NCI-H510A treated with DMSO at 0.1 percent for 48 hours (cell line): ENCODE measurements around the gene MSRB3.
"Not testable (repeated sequence)": the region's sequence is repeated elsewhere in the genome, so short reads cannot be mapped to it uniquely, and the experiment has no call there.

ENCODE experiments used
- DNase-seq: peaks from one replicate; lab custom pipeline; 2025; lab: John Stamatoyannopoulos, UW

Gene MSRB3

GRCh38 chr12:65278576-65279368, at the start of gene MSRB3:
TSS of gene MSRB3 (plus strand) at chr12:65278683. CDS start at chr12:65308580, 29,897 bp downstream.
- no peak for DNase-seq

- no peak for DNase-seq
Measured at GRCh38 chr12:65229441-65229840, 49.0 kb upstream of the MSRB3 start.

- DNase-seq, result peak; percentile 10
Measured at GRCh38 chr12:65232476-65233077, 45.9 kb upstream of the MSRB3 start.

- DNase-seq, result no peak
Measured at GRCh38 chr12:65237153-65237552, 41.3 kb upstream of the MSRB3 start.

GRCh38 chr12:65238609-65239008, 39.9 kb upstream of the MSRB3 start:
- DNase-seq, result no peak

GRCh38 chr12:65248656-65249633, 29.5 kb upstream of the MSRB3 start:
- no peak for DNase-seq

GRCh38 chr12:65252515-65252914, 26.0 kb upstream of the MSRB3 start:
- no peak for DNase-seq

- no peak for DNase-seq
Measured at GRCh38 chr12:65257986-65258385, 20.5 kb upstream of the MSRB3 start.

- no peak for DNase-seq
Measured at GRCh38 chr12:65259501-65259900, 19.0 kb upstream of the MSRB3 start.

GRCh38 chr12:65263777-65264176, 14.7 kb upstream of the MSRB3 start:
- no peak for DNase-seq

- DNase-seq, result no peak
Measured at GRCh38 chr12:65266408-65266807, 12.1 kb upstream of the MSRB3 start.

- no peak for DNase-seq
Measured at GRCh38 chr12:65269603-65270002, 8.9 kb upstream of the MSRB3 start.

- no peak for DNase-seq
Measured at GRCh38 chr12:65274602-65275272, 3.7 kb upstream of the MSRB3 start.

GRCh38 chr12:65275627-65276026, 2.9 kb upstream of the MSRB3 start:
- no peak for DNase-seq

- DNase-seq, result no peak
Measured at GRCh38 chr12:65276916-65277530, 1.5 kb upstream of the MSRB3 start.

GRCh38 chr12:65277994-65278575, 398 bp upstream of the MSRB3 start:
- DNase-seq, result no peak

- DNase-seq, result no peak
Measured at GRCh38 chr12:65279369-65280112, 1.1 kb downstream of the MSRB3 start.

- no peak for DNase-seq
Measured at GRCh38 chr12:65280306-65280705, 1.8 kb downstream of the MSRB3 start.

GRCh38 chr12:65282840-65283239, 4.4 kb downstream of the MSRB3 start:
- no peak for DNase-seq

- DNase-seq, result not testable (repeated sequence)
Measured at GRCh38 chr12:65285532-65285931, 7.0 kb downstream of the MSRB3 start.
